WTC11 (cell line): Measurements from ENCODE around the gene PSMD13. TPM values are rescaled to one million over a fixed set of nuclear protein-coding genes. Genes with fewer than 3 reads are reported as not detected.

Source experiments
- ATAC-seq: fragments of 200-7000 bp; cut with Tn5 transposase; 2 replicates; pipeline ENCODE4 v1.10.0; 2021; ENCODE audit warnings: mild to moderate bottlenecking, moderate library complexity
- CTCF ChIA-PET: fragments of 300-600 bp; sonication (Branson Sonifier 250); formaldehyde crosslinking; loops from one replicate; lab custom pipeline; 2021; ENCODE audit warnings: antibody characterized with exemption; lab: Charles Lee
- POLR2A ChIA-PET: fragments of 350-600 bp; sonication (Branson Sonifier 250); formaldehyde crosslinking; loops from one replicate; lab custom pipeline; 2021; ENCODE audit warnings: antibody characterized with exemption; lab: Charles Lee
- DNase-seq: peaks from one replicate; pipeline ENCODE4 v3.0.0; 2021; ENCODE audit warnings: low spot score
- H3K27ac Mint-ChIP-seq: 2 replicates; pipeline ENCODE4 v1.8.0; 2021; ENCODE audit warnings: mixed read lengths
- H3K27me3 Mint-ChIP-seq: 2 replicates; pipeline ENCODE4 v1.8.0; 2021; ENCODE audit warnings: low read depth, mild to moderate bottlenecking, moderate library complexity, mixed read lengths
- H3K36me3 Mint-ChIP-seq: 2 replicates; pipeline ENCODE4 v1.8.0; 2021; ENCODE audit warnings: mixed read lengths
- H3K4me1 Mint-ChIP-seq: 2 replicates; pipeline ENCODE4 v1.8.0; 2022; ENCODE audit warnings: mixed read lengths
- H3K4me3 Mint-ChIP-seq: 2 replicates; pipeline ENCODE4 v1.8.0; 2021; ENCODE audit warnings: mild to moderate bottlenecking, moderate library complexity, mixed read lengths
- H3K9me3 Mint-ChIP-seq: 2 replicates; pipeline ENCODE4 v1.8.0; 2021; ENCODE audit warnings: mixed read lengths
- CBFB ChIP-seq: sonication (generic); formaldehyde crosslinking; IDR thresholded peaks from 2 replicates; pipeline ENCODE4 v1.8.1; 2022; ENCODE audit warnings: mild to moderate bottlenecking, low read depth, missing genetic modification reagents
- NFE2L1 ChIP-seq: sonication (generic); formaldehyde crosslinking; IDR thresholded peaks from 2 replicates; pipeline ENCODE4 v1.8.1; 2023; ENCODE audit warnings: missing genetic modification reagents
- NR3C1 ChIP-seq: sonication (generic); formaldehyde crosslinking; conservative IDR thresholded peaks from 2 replicates; pipeline ENCODE4 v1.8.1; 2023; ENCODE audit warnings: low read depth, mild to moderate bottlenecking, missing genetic modification reagents
- RELA ChIP-seq: sonication (generic); formaldehyde crosslinking; IDR thresholded peaks from 2 replicates; pipeline ENCODE4 v1.8.1; 2022; ENCODE audit warnings: missing genetic modification reagents, mild to moderate bottlenecking, borderline replicate concordance
- SMAD3 ChIP-seq: sonication (generic); formaldehyde crosslinking; IDR thresholded peaks from 2 replicates; pipeline ENCODE4 v1.8.0; 2022; ENCODE audit warnings: missing genetic modification reagents, mild to moderate bottlenecking, borderline replicate concordance
- SP1 ChIP-seq: sonication (generic); formaldehyde crosslinking; conservative IDR thresholded peaks from 2 replicates; pipeline ENCODE4 v1.8.1; 2022; ENCODE audit warnings: missing genetic modification reagents
- ZNF138 ChIP-seq: sonication (generic); formaldehyde crosslinking; conservative IDR thresholded peaks from 2 replicates; pipeline ENCODE4 v1.8.1; 2022; ENCODE audit warnings: mild to moderate bottlenecking, moderate library complexity, missing genetic modification reagents
- ZNF396 ChIP-seq: fragments of 250-450 bp; sonication (Bioruptor Pico); IDR thresholded peaks from 2 replicates; pipeline ENCODE4 v1.8.0; 2021; ENCODE audit warnings: mild to moderate bottlenecking, moderate library complexity, borderline replicate concordance
- total RNA-seq: library from RNA; stranded (reverse); gene quantifications from 3 replicates; pipeline ENCODE4 v1.2.3, GENCODE V29; 2021
- TF ChIP-seq, protein P1 (sequence below): sonication (generic); formaldehyde crosslinking; IDR thresholded peaks from 2 replicates; pipeline ENCODE4 v1.8.0; 2022; ENCODE audit warnings: mild to moderate bottlenecking, missing genetic modification reagents
- TF ChIP-seq, protein P2 (sequence below): fragments of 250-450 bp; sonication (Bioruptor Pico); IDR thresholded peaks from 2 replicates; pipeline ENCODE4 v1.9.0; 2021; ENCODE audit warnings: moderate library complexity, mild to moderate bottlenecking, inconsistent platforms, borderline replicate concordance
- TF ChIP-seq, protein P3 (sequence below): sonication (generic); formaldehyde crosslinking; IDR thresholded peaks from 2 replicates; pipeline ENCODE4 v1.8.0; 2022; ENCODE audit warnings: mild to moderate bottlenecking, missing genetic modification reagents
- TF ChIP-seq, protein P4 (sequence below): sonication (generic); formaldehyde crosslinking; IDR thresholded peaks from 2 replicates; pipeline ENCODE4 v1.8.0; 2022; ENCODE audit warnings: mild to moderate bottlenecking, missing genetic modification reagents
- TF ChIP-seq, protein P5 (sequence below): sonication (generic); formaldehyde crosslinking; IDR thresholded peaks from 2 replicates; pipeline ENCODE4 v1.8.1; 2022; ENCODE audit warnings: low read depth, missing genetic modification reagents, borderline replicate concordance
- TF ChIP-seq, protein P6 (sequence below): fragments of 250-450 bp; sonication (Bioruptor Pico); IDR thresholded peaks from 2 replicates; pipeline ENCODE4 v1.9.0; 2021; ENCODE audit warnings: mild to moderate bottlenecking
- TF ChIP-seq, protein P7 (sequence below): sonication (generic); formaldehyde crosslinking; IDR thresholded peaks from 2 replicates; pipeline ENCODE4 v1.8.1; 2022; ENCODE audit warnings: mild to moderate bottlenecking, moderate library complexity, missing genetic modification reagents
- TF ChIP-seq, protein P8 (sequence below): sonication (generic); formaldehyde crosslinking; IDR thresholded peaks from 2 replicates; pipeline ENCODE4 v1.8.0; 2023; ENCODE audit warnings: mild to moderate bottlenecking, missing genetic modification reagents
- TF ChIP-seq, protein P9 (sequence below): sonication (generic); formaldehyde crosslinking; IDR thresholded peaks from 2 replicates; pipeline ENCODE4 v1.8.1; 2023; ENCODE audit warnings: mild to moderate bottlenecking, missing genetic modification reagents, moderate library complexity
- TF ChIP-seq, protein P10 (sequence below): sonication (generic); formaldehyde crosslinking; IDR thresholded peaks from 2 replicates; pipeline ENCODE4 v1.8.1; 2023; ENCODE audit warnings: mild to moderate bottlenecking, missing genetic modification reagents

The PSMD13 gene
- total RNA-seq, 1 experiment from 2014 or later, result 148 TPM

DNA sequence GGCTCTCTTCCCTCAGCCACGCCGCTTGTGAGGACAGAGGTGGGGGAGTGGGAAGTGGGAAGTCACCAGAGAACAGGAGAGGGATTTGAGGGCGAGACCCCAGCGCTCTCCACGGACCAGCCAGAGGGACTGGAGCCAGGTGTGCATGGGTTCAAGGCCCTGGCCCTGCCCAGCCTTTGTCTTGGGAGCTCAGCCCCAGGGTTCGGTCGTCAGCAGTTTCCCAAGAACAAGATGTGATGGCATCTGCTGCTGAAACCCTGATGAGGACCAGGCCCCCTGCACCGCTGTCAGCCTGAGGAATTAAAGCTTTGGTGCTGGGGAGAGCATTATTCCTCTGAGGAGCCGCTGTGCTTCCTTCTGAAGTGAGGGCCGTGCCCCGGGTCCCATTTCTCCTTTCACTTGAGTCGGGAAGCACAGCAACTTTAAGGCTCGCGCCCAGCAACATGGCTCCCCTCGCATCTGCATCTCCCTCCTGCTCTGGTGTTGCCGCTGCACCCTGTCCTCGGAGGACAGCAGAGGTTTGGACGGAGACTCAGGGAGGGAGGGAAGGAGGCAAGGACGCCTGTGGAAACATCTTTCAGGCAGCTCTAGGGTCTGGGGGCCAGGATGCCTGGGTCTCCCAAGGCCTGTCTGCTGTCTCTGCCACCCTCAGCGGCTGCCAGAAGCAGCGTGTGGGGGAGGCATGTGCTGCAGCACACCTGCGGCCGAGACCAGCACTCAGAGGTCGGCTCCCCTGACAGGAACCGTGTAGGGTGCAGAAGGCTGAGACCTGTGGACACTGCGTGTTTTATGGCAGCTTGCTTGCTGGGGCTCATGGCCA is 58.8 kb downstream of the PSMD13 start:
- peak; percentile 8 for DNase-seq
- Mint-ChIP-seq H3K36me3 (peaks cover 17% of the 10 kb centered on the region; the same call in 1 of the 2 replicates), H3K9me3 (no peaks in the 10 kb centered on the region), H3K4me3 (no peak overlapping the region), H3K4me1 (peaks cover 27% of the 10 kb centered on the region), H3K27ac (peak overlapping the region; percentile 41; the same call in 1 of the 2 replicates), H3K27me3 (no peaks in the 10 kb centered on the region)
- CTCF ChIA-PET, result interaction anchor here (0.7 to 3.6 kb wide), 3 partner anchors 9 to 95 kb away, joined by 3 to 15 read pairs (median 6); no protein-coding TSS in a partner anchor
- POLR2A ChIA-PET, result no interaction called here
- TF ChIP-seq ZNF396 (CRISPR knock-in tag) (no peak), CBFB (CRISPR knock-in tag) (no peak), NR3C1 (CRISPR knock-in tag) (no peak), NFE2L1 (CRISPR knock-in tag) (no peak), RELA (CRISPR knock-in tag) (no peak), SP1 (CRISPR knock-in tag) (no peak), SMAD3 (no peak), ZNF138 (CRISPR knock-in tag) (no peak)
- TF ChIP-seq, protein P1, sequence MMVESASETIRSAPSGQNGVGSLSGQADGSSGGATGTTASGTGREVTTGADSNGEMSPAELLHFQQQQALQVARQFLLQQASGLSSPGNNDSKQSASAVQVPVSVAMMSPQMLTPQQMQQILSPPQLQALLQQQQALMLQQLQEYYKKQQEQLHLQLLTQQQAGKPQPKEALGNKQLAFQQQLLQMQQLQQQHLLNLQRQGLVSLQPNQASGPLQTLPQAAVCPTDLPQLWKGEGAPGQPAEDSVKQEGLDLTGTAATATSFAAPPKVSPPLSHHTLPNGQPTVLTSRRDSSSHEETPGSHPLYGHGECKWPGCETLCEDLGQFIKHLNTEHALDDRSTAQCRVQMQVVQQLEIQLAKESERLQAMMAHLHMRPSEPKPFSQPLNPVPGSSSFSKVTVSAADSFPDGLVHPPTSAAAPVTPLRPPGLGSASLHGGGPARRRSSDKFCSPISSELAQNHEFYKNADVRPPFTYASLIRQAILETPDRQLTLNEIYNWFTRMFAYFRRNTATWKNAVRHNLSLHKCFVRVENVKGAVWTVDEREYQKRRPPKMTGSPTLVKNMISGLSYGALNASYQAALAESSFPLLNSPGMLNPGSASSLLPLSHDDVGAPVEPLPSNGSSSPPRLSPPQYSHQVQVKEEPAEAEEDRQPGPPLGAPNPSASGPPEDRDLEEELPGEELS (CRISPR knock-in tag), result no peak
- TF ChIP-seq, protein P2, sequence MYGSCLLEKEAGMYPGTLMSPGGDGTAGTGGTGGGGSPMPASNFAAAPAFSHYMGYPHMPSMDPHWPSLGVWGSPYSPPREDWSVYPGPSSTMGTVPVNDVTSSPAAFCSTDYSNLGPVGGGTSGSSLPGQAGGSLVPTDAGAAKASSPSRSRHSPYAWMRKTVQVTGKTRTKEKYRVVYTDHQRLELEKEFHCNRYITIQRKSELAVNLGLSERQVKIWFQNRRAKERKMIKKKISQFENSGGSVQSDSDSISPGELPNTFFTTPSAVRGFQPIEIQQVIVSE (CRISPR knock-in tag), result no peak
- TF ChIP-seq, protein P3, sequence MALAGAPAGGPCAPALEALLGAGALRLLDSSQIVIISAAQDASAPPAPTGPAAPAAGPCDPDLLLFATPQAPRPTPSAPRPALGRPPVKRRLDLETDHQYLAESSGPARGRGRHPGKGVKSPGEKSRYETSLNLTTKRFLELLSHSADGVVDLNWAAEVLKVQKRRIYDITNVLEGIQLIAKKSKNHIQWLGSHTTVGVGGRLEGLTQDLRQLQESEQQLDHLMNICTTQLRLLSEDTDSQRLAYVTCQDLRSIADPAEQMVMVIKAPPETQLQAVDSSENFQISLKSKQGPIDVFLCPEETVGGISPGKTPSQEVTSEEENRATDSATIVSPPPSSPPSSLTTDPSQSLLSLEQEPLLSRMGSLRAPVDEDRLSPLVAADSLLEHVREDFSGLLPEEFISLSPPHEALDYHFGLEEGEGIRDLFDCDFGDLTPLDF (CRISPR knock-in tag), result no peak
- TF ChIP-seq, protein P4, sequence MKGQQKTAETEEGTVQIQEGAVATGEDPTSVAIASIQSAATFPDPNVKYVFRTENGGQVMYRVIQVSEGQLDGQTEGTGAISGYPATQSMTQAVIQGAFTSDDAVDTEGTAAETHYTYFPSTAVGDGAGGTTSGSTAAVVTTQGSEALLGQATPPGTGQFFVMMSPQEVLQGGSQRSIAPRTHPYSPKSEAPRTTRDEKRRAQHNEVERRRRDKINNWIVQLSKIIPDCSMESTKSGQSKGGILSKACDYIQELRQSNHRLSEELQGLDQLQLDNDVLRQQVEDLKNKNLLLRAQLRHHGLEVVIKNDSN, result no peak
- TF ChIP-seq, protein P5, sequence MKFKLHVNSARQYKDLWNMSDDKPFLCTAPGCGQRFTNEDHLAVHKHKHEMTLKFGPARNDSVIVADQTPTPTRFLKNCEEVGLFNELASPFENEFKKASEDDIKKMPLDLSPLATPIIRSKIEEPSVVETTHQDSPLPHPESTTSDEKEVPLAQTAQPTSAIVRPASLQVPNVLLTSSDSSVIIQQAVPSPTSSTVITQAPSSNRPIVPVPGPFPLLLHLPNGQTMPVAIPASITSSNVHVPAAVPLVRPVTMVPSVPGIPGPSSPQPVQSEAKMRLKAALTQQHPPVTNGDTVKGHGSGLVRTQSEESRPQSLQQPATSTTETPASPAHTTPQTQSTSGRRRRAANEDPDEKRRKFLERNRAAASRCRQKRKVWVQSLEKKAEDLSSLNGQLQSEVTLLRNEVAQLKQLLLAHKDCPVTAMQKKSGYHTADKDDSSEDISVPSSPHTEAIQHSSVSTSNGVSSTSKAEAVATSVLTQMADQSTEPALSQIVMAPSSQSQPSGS (CRISPR knock-in tag), result no peak
- TF ChIP-seq, protein P6, sequence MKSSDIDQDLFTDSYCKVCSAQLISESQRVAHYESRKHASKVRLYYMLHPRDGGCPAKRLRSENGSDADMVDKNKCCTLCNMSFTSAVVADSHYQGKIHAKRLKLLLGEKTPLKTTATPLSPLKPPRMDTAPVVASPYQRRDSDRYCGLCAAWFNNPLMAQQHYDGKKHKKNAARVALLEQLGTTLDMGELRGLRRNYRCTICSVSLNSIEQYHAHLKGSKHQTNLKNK (CRISPR knock-in tag), result no peak
- TF ChIP-seq, protein P7, sequence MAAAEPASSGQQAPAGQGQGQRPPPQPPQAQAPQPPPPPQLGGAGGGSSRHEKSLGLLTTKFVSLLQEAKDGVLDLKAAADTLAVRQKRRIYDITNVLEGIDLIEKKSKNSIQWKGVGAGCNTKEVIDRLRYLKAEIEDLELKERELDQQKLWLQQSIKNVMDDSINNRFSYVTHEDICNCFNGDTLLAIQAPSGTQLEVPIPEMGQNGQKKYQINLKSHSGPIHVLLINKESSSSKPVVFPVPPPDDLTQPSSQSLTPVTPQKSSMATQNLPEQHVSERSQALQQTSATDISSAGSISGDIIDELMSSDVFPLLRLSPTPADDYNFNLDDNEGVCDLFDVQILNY (CRISPR knock-in tag), result no peak
- TF ChIP-seq, protein P8, sequence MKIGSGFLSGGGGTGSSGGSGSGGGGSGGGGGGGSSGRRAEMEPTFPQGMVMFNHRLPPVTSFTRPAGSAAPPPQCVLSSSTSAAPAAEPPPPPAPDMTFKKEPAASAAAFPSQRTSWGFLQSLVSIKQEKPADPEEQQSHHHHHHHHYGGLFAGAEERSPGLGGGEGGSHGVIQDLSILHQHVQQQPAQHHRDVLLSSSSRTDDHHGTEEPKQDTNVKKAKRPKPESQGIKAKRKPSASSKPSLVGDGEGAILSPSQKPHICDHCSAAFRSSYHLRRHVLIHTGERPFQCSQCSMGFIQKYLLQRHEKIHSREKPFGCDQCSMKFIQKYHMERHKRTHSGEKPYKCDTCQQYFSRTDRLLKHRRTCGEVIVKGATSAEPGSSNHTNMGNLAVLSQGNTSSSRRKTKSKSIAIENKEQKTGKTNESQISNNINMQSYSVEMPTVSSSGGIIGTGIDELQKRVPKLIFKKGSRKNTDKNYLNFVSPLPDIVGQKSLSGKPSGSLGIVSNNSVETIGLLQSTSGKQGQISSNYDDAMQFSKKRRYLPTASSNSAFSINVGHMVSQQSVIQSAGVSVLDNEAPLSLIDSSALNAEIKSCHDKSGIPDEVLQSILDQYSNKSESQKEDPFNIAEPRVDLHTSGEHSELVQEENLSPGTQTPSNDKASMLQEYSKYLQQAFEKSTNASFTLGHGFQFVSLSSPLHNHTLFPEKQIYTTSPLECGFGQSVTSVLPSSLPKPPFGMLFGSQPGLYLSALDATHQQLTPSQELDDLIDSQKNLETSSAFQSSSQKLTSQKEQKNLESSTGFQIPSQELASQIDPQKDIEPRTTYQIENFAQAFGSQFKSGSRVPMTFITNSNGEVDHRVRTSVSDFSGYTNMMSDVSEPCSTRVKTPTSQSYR (CRISPR knock-in tag), result no peak
- TF ChIP-seq, protein P9, sequence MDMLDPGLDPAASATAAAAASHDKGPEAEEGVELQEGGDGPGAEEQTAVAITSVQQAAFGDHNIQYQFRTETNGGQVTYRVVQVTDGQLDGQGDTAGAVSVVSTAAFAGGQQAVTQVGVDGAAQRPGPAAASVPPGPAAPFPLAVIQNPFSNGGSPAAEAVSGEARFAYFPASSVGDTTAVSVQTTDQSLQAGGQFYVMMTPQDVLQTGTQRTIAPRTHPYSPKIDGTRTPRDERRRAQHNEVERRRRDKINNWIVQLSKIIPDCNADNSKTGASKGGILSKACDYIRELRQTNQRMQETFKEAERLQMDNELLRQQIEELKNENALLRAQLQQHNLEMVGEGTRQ (CRISPR knock-in tag), result no peak
- TF ChIP-seq, protein P10, sequence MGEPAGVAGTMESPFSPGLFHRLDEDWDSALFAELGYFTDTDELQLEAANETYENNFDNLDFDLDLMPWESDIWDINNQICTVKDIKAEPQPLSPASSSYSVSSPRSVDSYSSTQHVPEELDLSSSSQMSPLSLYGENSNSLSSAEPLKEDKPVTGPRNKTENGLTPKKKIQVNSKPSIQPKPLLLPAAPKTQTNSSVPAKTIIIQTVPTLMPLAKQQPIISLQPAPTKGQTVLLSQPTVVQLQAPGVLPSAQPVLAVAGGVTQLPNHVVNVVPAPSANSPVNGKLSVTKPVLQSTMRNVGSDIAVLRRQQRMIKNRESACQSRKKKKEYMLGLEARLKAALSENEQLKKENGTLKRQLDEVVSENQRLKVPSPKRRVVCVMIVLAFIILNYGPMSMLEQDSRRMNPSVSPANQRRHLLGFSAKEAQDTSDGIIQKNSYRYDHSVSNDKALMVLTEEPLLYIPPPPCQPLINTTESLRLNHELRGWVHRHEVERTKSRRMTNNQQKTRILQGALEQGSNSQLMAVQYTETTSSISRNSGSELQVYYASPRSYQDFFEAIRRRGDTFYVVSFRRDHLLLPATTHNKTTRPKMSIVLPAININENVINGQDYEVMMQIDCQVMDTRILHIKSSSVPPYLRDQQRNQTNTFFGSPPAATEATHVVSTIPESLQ (CRISPR knock-in tag), result no peak
- ATAC-seq, result no peak
